Measurements from ENCODE around the gene KDM4C. TPM values are rescaled to one million over a fixed set of nuclear protein-coding genes. Genes with fewer than 3 reads are reported as not detected.

The KDM4C gene
- total RNA-seq, 1 experiment from 2014 or later: 11.9 TPM

DNA sequence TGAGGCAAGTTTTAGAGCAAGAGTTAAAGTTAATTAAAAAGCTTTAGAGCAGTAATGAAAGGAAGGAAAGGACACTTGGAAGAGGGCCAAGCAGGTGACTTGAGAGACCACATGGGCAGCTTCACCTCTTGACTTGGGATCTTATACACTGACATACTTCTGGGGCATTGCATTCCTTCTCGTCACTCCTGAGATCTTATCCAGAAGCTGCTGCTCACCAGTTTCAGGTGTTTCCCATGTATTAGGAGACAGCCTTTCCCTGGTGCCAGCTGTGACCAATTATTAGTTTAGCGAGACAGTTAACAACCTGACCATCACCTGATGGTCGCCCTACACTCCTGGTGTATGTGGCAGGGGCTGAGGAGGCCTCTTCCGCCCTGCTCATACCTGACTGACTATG, 382.1 kb downstream of the KDM4C start:
- no peak for DNase-seq (ENCODE audit: low spot score)

DNA sequence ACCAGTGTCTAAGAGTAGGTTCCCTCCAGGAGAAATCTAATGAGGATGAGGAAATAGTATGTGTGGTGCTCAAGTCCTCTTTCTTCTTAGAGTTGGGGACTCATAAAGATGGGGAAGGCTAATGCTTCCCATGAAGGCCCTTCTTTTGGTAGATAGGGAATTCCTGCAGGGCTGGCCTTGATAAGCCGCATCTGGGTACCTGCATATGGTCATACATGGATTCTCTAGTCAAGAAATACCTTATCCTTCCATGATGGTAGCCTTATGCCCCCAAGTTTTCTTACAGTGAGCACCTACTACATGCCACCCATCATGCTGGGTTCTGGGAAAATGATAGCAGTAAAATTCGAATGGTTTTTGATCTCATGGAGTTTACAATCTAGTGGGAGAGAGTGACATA, 382.6 kb downstream of the KDM4C start:
- DNase-seq (ENCODE audit: low spot score): no peak

DNA sequence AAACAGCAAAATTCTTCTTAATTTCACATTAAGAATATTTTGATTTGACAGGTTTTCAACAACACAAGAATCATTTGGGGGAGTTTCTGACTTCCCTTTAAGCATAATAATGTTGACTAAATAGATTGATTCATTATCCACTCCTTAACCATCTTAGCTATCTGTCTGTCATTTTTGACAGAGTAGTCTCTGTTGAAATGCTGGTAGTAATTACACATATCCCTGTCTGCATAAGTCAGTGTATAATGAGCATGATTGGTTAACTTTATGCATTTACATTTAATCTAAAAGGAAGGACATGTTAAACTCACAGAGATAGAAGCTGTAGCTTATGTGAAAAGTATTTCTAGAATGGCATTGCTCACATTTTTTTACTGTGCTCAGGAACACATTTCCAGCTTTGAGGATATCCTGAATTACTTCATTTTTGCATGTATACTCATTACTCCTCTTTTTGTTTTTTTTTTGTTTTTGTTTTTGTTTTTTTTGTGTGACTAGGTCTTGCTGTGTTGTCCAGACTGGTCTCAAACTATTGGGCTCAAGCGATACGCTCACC, 385.9 kb downstream of the KDM4C start:
- no peak for DNase-seq (ENCODE audit: low spot score)

DNA sequence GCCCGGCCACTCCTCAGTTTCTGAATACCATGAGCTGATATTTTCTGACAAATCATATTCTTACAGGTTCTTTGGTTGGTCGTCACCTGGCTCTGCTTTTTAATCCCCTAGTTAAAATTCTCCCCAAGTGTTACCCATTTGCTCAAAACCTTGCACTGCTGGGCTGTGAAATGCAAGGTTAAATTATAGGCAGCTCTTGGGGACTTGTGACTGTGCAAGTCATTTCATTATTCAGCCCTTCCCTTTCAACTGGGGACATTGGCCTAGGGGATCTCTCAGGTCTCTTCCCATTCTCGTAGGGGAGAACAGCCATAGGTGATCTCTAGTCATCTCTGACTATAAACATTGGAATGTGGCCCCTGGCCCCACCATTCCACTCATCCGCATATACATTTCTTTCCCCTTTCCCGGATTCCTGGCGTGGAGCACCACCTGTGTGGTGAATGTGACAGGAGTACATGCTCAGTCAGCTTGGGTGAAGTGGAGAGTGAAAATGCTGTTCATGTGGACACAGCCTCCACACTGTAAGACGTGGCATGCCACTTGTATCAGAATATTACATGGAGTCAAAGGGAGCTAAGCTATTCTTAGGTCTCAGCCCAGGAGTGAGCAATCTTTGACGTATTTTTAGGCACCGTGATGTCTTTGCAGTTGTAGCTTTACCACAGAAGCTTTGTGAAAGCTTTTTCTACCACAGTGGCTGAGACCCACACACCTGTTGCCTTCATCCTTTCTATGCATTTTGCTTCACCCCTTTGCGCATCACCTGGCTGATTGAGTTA, 386.7 kb downstream of the KDM4C start:
- no peak for DNase-seq (ENCODE audit: low spot score)

DNA sequence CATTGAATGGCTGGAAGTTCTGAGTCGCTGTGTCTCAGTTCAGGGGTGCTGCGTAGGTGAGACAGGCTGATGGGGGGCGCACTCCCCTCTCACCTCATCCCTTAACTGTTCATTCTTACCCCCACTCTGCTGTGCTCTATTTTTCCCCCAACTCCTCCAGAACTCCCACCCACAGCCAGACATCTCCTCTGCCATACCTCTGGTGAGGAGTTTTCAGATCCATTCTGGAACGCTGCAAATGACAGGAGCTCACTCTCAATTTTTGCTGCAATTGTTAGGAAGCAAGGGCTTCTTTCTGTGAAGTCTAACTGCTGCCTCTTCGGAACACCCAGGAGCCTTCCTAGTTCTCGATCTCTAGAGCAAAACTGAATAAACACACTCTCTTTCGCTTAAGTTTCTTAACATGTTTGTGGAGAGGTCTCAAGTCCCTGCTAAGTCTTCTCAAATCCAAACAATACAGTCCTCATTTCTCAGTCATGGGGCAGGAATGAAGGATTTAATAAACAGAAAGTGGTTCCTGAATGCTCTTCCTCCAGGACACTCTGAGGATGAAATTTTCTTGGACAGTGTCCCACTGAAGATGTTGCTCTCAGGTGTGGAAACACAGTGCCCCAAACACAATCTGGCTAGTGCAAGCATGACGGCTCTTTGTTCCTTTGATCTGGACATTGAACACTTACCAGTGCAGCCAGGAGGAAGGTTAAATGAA, 387.7 kb downstream of the KDM4C start:
- DNase-seq (ENCODE audit: low spot score): no peak

DNA sequence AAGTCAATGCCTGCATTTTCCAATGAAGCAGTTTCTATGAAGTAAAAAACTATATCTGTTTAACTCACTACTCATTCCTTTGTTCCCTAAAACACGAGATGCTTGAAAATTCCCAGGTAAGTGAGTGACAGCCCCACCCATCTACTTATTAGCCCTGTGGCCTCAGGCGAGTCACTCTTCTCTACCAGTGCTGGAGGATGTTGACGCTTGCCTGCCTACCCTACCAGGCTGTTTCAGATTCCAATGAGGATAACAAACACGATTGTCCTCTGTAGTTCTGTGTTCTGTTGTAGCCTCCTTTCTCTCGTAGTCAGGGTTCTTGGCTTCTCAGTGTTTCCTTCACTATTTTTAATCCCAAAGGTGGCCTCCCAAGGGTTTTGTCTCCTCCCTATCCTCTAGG, 388.8 kb downstream of the KDM4C start:
- DNase-seq (ENCODE audit: low spot score): no peak

DNA sequence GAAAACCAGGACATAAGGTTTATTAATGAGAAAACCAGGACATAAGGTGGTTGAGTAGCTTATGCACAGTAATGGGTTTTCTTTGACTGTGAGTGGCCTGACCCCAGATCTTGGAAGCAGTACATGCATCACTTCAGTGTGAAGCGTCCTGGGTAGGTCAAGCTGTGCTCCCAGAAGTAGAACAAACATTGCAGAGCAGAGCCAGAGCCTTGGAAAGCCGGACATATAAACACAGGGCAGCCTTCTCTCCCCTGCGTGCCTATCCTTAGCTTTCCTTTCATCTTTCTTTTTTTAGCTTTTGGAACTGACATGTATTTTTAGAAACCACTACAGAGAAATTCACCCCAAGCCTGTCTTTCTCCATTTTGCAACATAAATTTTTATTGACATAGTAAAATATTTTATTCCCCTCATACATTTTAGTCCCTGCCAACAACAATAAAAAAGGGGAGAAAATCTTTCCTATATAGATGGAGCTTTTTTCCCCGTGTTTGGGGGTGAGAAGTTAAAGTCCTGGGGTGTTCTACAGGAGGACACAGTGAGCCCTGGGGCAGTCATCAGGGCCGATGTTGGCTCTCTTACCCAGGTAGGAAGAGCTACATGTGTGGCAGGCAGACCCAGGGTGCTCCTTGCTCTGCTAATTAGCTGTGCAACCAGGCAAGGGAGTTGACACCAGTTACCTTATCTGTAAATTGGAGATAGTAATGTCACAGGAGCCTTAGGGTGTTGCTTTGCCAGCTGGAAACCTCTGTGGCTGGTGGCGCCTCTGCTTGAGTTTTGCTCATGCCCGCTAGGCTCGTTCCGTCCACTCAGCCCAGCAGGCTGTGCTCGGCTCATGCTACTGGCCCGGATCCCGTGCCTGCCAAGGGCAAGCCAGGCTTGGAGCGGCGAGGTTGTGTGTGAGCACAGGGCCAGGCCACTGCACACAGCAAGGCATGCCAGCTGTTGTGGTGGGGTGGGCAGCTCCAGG, 389.6 kb downstream of the KDM4C start:
- DNase-seq (ENCODE audit: low spot score): no peak

DNA sequence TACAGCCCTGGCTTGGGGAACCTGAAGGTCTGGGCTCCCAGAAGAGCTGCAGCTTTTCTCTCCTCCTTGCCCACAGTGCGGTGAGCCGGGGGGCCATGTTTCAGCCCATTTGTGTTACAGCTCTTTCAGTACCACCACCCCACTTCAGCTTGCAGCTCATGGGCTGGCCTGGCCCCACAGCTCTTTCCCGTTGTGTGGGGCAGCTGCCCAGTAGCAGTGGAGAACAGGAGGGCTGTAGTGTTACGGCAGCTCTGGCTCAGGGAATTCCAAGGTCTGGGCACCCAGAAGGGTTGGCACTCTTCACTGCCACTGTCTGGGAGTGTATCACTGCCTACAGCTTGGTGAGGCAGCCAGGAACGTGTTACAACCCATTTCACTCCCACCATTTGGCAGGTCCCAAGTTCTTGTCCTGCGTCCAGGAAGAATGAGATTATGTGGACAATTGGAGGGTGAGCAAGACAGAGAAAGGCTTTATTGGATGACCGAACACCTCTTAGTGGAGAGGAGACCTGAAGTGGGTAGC, 390.5 kb downstream of the KDM4C start:
- DNase-seq (ENCODE audit: low spot score): no peak

DNA sequence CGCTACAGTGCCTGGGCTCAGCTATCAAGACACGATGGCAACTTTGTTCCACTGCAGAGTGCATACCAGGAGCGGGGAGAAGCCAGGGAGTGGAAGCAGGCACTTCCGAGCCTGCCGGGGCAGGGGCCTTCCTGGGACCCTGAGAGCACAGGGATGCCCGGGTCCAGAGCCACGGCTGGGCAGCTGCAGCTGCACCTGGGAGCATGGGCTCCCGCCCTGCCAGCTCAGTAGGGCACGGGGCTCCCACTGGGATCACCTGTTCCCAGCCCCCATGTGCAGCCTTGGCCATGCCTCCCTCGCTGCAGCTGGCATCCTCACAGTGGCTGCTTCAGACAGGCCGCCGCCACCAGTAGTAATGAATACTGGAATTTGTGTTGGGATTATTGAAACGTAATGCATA, 391.5 kb downstream of the KDM4C start:
- no peak for DNase-seq (ENCODE audit: low spot score)

DNA sequence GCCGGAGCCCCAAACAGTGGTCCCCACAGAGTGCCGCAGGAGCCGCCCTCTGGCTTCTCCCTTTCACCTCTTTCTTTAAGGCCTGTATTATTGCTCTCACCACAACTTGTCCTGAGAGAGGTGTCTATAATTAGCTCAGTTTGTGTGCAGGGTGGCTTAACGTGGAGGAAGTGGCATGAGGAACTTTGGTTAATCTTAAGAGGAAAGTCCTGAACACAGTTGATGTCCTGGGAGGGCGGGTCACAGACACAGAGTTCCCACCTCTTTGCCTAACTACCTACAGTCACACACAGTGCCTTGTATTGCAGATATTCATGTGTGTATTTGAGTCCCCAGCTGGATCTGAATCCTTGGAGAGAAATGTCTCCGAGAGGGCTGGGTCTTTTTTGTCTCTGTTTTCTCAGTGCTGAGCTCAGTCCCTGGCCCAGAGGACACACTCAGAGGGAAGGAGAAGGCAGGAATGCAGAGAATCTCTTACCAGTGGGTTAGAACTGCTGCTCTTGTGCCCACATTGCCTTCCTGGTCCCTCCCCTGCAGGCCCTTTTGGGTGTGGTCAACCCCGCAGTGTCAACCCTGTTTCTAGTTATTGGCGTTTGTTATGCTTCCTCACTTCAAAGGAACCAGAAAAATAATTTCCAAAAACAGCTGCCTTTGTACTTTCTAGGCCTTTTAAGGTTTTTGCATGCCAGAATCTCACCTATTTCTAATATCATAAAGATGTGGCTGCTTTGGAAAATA, 392.5 kb downstream of the KDM4C start:
- DNase-seq (ENCODE audit: low spot score): no peak

DNA sequence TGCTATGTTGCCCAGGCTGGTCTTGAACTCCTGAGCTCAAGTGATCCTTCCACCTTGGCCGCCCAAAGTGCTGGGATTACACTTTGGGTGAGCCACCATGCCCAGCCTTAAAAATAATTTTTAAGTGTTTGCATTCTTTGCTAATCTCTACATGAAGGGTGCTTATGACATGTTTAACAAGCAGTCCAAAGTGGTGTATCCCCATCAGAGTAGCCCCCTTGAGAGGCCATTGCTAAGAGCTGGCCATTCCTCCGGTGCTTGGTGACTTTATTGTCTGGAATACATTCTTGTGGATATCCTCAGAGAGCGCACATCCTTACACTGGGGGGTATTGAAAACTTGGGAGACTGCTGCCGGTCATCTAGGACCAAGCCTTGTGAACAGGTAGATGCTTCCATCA, 395.4 kb downstream of the KDM4C start:
- no peak for DNase-seq (ENCODE audit: low spot score)

DNA sequence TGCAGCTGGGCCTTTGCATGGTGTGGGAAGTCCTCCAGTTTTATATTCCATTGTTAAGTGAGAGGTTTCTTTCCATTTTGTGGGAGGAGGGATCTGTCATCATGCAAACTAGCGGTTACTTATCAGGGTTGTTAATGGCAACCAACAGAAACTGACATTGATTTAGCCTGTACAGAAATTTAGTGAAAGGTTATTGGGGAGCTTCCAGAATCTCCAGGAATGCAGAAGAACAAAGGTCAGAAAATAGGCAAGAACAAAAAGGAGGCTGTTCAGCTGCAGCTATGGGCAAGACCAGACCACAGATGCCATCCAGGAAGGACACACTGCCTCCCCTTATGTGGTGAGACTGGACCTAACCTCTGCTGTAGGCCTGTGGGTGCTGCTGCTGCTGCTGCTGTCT, 395.8 kb downstream of the KDM4C start:
- no peak for DNase-seq (ENCODE audit: low spot score)

DNA sequence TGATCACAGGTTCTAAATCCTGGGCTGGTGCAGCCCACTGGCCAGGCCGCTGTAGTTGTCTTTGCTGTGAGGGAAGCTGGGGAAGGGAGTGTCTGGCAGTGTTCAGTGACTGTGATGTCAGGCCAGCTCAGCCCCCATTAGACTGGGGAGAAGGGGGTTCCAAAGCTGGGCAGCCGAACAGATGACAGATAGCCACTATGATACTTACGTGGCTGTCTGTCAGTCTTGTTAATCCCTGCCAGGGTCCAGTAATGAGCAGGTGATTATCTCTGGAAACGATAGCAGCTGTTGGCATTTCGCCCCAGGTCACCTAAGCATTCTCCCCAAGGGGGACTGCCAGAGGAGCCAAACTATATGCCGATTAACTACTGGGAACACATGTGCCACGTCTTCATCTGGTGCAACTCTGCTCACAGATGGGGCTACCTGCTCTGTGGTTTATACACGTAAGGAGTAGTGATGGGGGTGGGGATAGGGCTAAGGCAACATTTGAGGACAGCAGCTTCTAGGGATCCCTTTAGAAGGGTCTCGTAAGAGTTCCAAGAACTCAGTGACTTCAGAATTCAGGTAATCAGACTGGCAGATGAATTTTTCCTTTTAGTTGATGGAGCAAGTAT, 396.3 kb downstream of the KDM4C start:
- DNase-seq (ENCODE audit: low spot score): no peak

DNA sequence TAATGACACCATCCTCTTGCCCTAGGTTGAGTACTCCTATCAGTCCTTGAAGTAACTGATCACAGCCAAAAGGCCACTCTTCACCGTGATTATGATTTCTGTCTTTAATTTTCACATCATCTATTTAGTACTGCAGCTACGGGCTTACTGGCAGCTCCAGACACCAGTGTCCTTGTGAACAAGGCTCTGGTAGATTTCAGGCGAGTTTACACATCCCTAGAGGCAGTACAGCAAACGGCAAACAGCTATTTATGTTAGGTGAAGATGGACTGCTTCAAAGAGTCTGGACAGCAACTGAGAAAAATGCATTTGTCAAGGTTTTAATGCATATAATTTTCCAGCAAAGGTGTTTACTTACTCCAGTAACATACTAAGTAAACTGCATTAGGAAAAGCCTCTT, 396.9 kb downstream of the KDM4C start:
- DNase-seq (ENCODE audit: low spot score): no peak

DNA sequence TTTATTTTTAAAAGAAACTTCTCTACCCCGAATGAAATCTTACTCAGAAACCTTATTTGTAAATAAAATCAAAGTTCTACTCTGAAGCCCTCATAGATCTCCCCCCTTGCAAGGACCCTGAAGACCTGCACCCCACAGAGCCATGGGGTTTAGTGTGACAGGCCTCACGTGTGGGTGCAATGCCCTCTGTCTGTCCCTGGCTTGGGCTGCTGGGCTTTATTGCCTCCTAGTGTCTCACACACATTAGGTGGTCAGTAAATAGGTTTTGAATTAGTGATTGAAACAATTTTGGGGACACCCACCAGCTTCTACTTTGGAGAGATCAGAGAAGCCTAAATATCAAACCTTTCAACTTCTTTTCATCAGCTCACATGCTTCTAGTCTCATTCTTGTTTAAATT, 403.7 kb downstream of the KDM4C start:
- DNase-seq (ENCODE audit: low spot score): no peak

DNA sequence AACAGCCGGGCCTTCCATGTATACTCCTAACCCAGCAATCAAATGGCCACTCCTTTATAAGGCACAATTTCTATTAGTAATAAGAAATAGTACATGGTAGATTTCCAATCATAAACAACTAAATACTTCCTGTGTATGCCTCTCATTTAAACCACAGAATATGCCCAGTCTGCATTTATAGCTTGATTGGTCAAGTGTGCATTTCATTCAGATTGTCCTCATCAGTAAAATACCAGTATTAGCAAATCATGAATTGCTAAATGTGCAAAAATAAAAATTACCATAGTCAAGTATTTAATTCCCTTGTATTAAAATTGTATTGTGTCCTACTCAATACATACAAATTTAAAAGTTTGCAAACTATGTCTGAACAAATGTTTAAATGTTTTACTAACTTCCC, 406.2 kb downstream of the KDM4C start:
- DNase-seq (ENCODE audit: low spot score): no peak

DNA sequence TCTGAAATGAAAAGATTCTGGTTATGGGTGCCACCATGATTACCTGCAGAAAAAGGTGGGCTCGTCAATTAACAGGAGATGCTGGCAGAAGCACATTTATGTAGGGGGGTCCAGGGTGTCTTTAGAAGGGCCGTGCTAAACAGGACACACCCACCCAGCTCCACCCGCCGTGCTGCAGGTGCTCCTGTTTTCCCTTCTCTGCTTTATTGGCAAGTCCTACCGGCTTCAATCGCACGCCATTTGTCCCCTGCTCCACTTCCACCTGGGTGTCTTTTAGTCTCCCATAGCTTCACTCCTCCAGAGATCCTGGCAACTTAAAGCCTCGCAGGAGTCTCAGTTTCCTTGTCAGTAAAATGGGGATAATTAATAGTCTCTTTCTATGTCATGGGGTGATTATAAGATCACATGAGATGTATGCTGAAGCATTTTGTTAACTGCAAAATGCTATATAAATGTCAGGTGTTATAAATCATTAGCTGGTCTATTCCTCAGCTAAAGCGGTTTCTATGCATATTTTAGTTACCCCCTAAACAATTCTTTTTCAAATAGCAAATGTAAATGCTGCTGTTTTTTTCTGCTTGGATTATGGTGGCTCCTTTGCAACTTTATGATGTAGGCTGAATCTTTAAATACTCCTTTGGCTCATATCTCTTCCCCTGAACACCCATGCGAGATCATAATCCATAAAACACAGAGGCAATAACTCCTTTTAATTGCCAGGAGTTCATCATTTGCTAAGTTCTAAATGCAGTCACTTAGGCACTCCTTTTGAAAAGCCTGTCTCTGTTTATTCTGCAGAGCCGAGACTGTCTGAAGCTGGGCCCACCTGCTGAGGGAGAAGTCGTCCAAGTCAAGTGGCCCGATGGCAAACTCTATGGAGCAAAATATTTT, 406.9 kb downstream of the KDM4C start:
- DNase-seq (ENCODE audit: low spot score): no peak

DNA sequence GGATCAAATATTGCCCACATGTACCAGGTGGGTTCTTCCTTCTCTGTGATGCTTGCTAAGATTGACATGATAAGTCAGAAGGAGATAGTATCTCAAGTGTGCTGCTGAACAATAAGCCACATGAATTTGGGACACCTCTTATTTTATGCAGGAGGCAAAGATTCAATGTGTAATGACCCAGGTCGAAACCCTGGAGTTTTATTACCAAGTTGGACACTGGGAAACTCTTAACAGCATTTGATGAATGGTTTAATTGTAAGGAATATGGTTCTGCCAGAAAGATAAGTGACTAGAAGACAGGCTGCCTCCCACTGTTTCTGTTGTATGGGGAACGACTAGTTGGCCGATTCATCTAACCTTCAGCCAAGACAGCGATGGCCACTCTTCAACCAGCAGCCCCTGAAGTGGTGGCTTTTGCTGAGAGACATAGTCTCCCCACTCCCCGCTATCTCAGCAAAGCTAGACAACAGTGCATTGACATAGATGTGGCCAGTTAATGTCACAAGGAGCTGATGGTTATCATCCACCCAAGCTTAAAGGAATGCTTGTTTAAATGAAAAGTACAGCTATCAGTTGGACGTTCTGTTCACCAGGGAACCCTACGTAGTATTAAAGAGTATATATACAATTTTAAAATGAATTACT, 407.7 kb downstream of the KDM4C start:
- no peak for DNase-seq (ENCODE audit: low spot score)

DNA sequence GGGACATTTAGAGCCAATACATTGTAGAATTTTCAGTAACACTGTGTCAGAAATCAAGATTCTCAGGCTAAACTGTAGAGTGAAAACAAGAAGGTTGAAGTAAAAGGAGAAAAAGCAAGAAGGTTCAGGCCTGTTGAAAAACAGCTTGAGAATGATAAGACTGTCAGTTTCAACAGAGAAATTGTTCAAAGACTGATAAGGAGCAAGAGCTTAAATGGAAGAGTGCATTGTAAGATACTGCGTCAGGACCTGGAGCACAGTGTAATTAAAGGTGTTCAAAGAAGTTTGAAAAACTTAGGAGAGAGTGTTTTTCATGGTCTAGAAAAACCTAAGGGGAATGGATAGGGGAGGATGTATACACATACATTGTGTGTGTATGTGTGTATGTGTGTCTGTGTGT, 408.3 kb downstream of the KDM4C start:
- no peak for DNase-seq (ENCODE audit: low spot score)
